SU-DHL-6 (cell line): ENCODE data around the gene ZC3H12D.

ENCODE experiments used
- H2AFZ ChIP-seq: fragments of 200-600 bp; sonication (generic); 2 replicates; pipeline ENCODE4 v1.6.1; 2014; ENCODE audit warnings: low read depth, mild to moderate bottlenecking, moderate library complexity, mixed read lengths, antibody characterized with exemption, low read length; ENCODE audit not compliant: severe bottlenecking
- H3F3A ChIP-seq: fragments of 200-600 bp; shearing (Covaris generic); 2 replicates; pipeline ENCODE4 v1.6.0; 2016; ENCODE audit warnings: antibody characterized with exemption, mild to moderate bottlenecking; ENCODE audit not compliant: insufficient read depth
- H3K27ac ChIP-seq: fragments of 200-600 bp; sonication (generic); 2 replicates; pipeline ENCODE4 v1.5.1; 2016; ENCODE audit warnings: low read depth, mild to moderate bottlenecking, low read length, moderate library complexity, mixed read lengths
- H3K27me3 ChIP-seq: fragments of 200-600 bp; sonication (generic), shearing (Covaris generic); 2 replicates; pipeline ENCODE4 v1.6.0; 2014; ENCODE audit warnings: mild to moderate bottlenecking, low read length
- H3K36me3 ChIP-seq: fragments of 200-600 bp; sonication (generic); 2 replicates; pipeline ENCODE4 v1.6.1; 2014; ENCODE audit warnings: mild to moderate bottlenecking, low read length, mixed read lengths
- H3K4me2 ChIP-seq: fragments of 300-600, 200-600 bp; shearing (Covaris generic), sonication (generic); 2 replicates; pipeline ENCODE4 v1.6.0; 2014; ENCODE audit warnings: low read length, low read depth, mild to moderate bottlenecking; ENCODE audit not compliant: poor library complexity, severe bottlenecking
- H3K4me3 ChIP-seq: fragments of 200-600 bp; sonication (generic); 2 replicates; pipeline ENCODE4 v1.5.1; 2014; ENCODE audit warnings: antibody characterized with exemption, low read length, mild to moderate bottlenecking, mixed read lengths; ENCODE audit not compliant: insufficient read depth, poor library complexity, severe bottlenecking
- H3K79me2 ChIP-seq: fragments of 200-600 bp; sonication (generic); 2 replicates; pipeline ENCODE4 v1.6.1; 2014; ENCODE audit warnings: mild to moderate bottlenecking, low read length, moderate library complexity; ENCODE audit not compliant: insufficient read depth
- H3K9ac ChIP-seq: fragments of 200-600 bp; sonication (generic); 2 replicates; pipeline ENCODE4 v1.7.0; 2014; ENCODE audit warnings: mild to moderate bottlenecking, low read length
- H3K9me2 ChIP-seq: fragments of 200-600 bp; sonication (generic); replicated peaks from 2 replicates; pipeline ENCODE4 v1.6.1; 2014; ENCODE audit warnings: low read length; ENCODE audit not compliant: insufficient read depth
- H3K9me3 ChIP-seq: fragments of 200-600 bp; sonication (generic); 2 replicates; pipeline ENCODE4 v1.6.1; 2014; ENCODE audit warnings: low read length, mixed read lengths; ENCODE audit not compliant: insufficient read depth
- H4K20me1 ChIP-seq: fragments of 200-600 bp; sonication (generic); 2 replicates; pipeline ENCODE4 v1.6.1; 2014; ENCODE audit warnings: low read depth, mild to moderate bottlenecking, antibody characterized with exemption, low read length, moderate library complexity, mixed read lengths
- EZH2phosphoT487 ChIP-seq: fragments of 200-600 bp; sonication (generic), shearing (Covaris generic); conservative IDR thresholded peaks from 2 replicates; pipeline ENCODE4 v1.6.1; 2018; ENCODE audit warnings: mild to moderate bottlenecking, antibody characterized with exemption, low read length, moderate library complexity, mixed read lengths
- TF ChIP-seq, protein P1 (sequence below): fragments of 200-600 bp; sonication (generic); IDR thresholded peaks from one replicate; pipeline ENCODE4 v1.5.1; 2017; ENCODE audit warnings: antibody characterized with exemption, mild to moderate bottlenecking, low read length, moderate library complexity; ENCODE audit not compliant: insufficient read depth, poor library complexity, severe bottlenecking

ZC3H12D gene

DNA sequence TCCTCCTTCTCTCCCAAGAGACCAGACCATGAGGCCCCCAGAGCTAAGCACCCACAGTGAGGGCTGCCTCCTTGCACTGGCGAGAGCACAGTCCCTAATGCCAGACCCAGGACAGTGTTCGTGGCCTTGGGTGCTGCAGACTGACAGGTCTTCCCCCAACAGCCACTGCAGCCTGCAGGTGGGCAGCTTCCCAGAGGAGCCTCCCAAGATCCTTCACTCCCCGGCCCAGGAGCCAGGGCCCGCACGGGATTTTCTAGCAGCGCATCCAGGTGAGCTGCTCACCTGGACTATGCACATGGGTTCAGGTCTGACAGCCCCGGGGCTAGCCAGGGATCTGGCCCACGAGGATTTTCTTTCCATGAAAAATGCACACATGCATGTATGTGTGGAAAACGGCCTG lies 43.1 kb downstream of the ZC3H12D start:
- no peaks in the 10 kb centered on the region for H3K9me3 ChIP-seq
- H3K27ac ChIP-seq, result no peak overlapping the region
- H3K4me2 ChIP-seq, result no peak overlapping the region
- H4K20me1 ChIP-seq, result no peaks in the 10 kb centered on the region
- no peak overlapping the region for H3K9ac ChIP-seq
- no peaks in the 10 kb centered on the region for H3K9me2 ChIP-seq
- H3K4me3 ChIP-seq, result no peak overlapping the region
- H3K36me3 ChIP-seq, result no peaks in the 10 kb centered on the region
- no peaks in the 10 kb centered on the region for H3K27me3 ChIP-seq
- TF ChIP-seq, protein P1, sequence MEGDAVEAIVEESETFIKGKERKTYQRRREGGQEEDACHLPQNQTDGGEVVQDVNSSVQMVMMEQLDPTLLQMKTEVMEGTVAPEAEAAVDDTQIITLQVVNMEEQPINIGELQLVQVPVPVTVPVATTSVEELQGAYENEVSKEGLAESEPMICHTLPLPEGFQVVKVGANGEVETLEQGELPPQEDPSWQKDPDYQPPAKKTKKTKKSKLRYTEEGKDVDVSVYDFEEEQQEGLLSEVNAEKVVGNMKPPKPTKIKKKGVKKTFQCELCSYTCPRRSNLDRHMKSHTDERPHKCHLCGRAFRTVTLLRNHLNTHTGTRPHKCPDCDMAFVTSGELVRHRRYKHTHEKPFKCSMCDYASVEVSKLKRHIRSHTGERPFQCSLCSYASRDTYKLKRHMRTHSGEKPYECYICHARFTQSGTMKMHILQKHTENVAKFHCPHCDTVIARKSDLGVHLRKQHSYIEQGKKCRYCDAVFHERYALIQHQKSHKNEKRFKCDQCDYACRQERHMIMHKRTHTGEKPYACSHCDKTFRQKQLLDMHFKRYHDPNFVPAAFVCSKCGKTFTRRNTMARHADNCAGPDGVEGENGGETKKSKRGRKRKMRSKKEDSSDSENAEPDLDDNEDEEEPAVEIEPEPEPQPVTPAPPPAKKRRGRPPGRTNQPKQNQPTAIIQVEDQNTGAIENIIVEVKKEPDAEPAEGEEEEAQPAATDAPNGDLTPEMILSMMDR, result no peak
- TF ChIP-seq EZH2phosphoT487, result no peak
- no peak overlapping the region for H2AFZ ChIP-seq
- H3F3A ChIP-seq, result no peaks in the 10 kb centered on the region
- H3K79me2 ChIP-seq, result no peaks in the 10 kb centered on the region

GRCh38 chr6:149440735-149441671 lies 43.8 kb downstream of the ZC3H12D start:
- H3K4me2 ChIP-seq, result no peak overlapping the region
- H2AFZ ChIP-seq, result no peak overlapping the region
- H3K79me2 ChIP-seq, result no peaks in the 10 kb centered on the region
- no peaks in the 10 kb centered on the region for H3F3A ChIP-seq
- no peaks in the 10 kb centered on the region for H3K36me3 ChIP-seq
- H3K4me3 ChIP-seq, result no peak overlapping the region
- H3K9me2 ChIP-seq, result no peaks in the 10 kb centered on the region
- TF ChIP-seq EZH2phosphoT487, result no peak
- TF ChIP-seq, protein P1, result no peak
- no peak overlapping the region for H3K27ac ChIP-seq
- H4K20me1 ChIP-seq, result no peaks in the 10 kb centered on the region
- H3K9me3 ChIP-seq, result no peaks in the 10 kb centered on the region
- H3K9ac ChIP-seq, result no peak overlapping the region
- no peaks in the 10 kb centered on the region for H3K27me3 ChIP-seq

GRCh38 chr6:149439626-149440025 lies 45.2 kb downstream of the ZC3H12D start:
- H3K9me3 ChIP-seq, result no peaks in the 10 kb centered on the region
- no peaks in the 10 kb centered on the region for H3K79me2 ChIP-seq
- no peak overlapping the region for H3K4me3 ChIP-seq
- H2AFZ ChIP-seq, result no peak overlapping the region
- H3K9me2 ChIP-seq, result no peaks in the 10 kb centered on the region
- no peaks in the 10 kb centered on the region for H4K20me1 ChIP-seq
- H3K27me3 ChIP-seq, result no peaks in the 10 kb centered on the region
- no peak overlapping the region for H3K27ac ChIP-seq
- H3K4me2 ChIP-seq, result no peak overlapping the region
- no peaks in the 10 kb centered on the region for H3F3A ChIP-seq
- H3K9ac ChIP-seq, result no peak overlapping the region
- no peaks in the 10 kb centered on the region for H3K36me3 ChIP-seq
- TF ChIP-seq, protein P1, result no peak
